PC-3 (cell line): ENCODE results near the gene BMF.

Experiments
- EZH2 ChIP-seq: fragments of 300-600 bp; sonication (generic); IDR thresholded peaks from one replicate; pipeline ENCODE4 v1.6.1; 2017; ENCODE audit warnings: antibody characterized with exemption, mild to moderate bottlenecking, low read length; ENCODE audit not compliant: unreplicated experiment
- EZH2phosphoT487 ChIP-seq: fragments of 300-600 bp; sonication (generic); IDR thresholded peaks from 2 replicates; pipeline ENCODE4 v1.6.1; 2018; ENCODE audit warnings: mild to moderate bottlenecking, antibody characterized with exemption, low read length, borderline replicate concordance
- TF ChIP-seq, protein P1 (sequence below): fragments of 300-600 bp; sonication (generic); conservative IDR thresholded peaks from 2 replicates; pipeline ENCODE4 v1.5.1; 2017; ENCODE audit warnings: antibody characterized with exemption, low read depth, mild to moderate bottlenecking, low read length

DNA sequence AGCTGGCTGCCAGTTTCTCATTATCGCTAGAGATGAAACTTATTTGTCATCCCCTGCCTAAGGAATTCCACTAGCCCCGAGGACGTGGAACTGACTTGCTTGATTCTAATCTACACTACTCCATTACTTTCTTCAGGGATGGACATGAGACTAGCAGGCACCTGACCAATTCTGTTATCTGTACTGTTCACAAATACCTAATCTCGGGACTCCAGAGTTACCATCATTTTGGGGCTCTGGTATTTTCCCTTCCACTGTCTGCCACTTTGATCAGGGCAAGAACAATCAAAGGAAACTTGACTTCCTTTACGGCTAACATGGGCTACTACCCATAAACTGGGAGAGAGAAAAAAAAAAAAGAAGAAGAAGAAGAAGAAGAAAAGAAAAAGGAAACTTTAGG is 27.8 kb downstream of the BMF start:
- TF ChIP-seq, protein P1, sequence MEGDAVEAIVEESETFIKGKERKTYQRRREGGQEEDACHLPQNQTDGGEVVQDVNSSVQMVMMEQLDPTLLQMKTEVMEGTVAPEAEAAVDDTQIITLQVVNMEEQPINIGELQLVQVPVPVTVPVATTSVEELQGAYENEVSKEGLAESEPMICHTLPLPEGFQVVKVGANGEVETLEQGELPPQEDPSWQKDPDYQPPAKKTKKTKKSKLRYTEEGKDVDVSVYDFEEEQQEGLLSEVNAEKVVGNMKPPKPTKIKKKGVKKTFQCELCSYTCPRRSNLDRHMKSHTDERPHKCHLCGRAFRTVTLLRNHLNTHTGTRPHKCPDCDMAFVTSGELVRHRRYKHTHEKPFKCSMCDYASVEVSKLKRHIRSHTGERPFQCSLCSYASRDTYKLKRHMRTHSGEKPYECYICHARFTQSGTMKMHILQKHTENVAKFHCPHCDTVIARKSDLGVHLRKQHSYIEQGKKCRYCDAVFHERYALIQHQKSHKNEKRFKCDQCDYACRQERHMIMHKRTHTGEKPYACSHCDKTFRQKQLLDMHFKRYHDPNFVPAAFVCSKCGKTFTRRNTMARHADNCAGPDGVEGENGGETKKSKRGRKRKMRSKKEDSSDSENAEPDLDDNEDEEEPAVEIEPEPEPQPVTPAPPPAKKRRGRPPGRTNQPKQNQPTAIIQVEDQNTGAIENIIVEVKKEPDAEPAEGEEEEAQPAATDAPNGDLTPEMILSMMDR, result no peak
- TF ChIP-seq EZH2 (no peak), EZH2phosphoT487 (no peak)
